ENCODE results near the gene WDCP. TPM values are rescaled to one million over a fixed set of nuclear protein-coding genes. Genes with fewer than 3 reads are reported as not detected.
"Not testable (repeated sequence)": the region's sequence is repeated elsewhere in the genome, so short reads cannot be mapped to it uniquely, and the experiment has no call there.

Gene WDCP
- total and polyA plus RNA-seq, 4 donors = 1.3 to 11.2 (median 5.9) TPM

DNA sequence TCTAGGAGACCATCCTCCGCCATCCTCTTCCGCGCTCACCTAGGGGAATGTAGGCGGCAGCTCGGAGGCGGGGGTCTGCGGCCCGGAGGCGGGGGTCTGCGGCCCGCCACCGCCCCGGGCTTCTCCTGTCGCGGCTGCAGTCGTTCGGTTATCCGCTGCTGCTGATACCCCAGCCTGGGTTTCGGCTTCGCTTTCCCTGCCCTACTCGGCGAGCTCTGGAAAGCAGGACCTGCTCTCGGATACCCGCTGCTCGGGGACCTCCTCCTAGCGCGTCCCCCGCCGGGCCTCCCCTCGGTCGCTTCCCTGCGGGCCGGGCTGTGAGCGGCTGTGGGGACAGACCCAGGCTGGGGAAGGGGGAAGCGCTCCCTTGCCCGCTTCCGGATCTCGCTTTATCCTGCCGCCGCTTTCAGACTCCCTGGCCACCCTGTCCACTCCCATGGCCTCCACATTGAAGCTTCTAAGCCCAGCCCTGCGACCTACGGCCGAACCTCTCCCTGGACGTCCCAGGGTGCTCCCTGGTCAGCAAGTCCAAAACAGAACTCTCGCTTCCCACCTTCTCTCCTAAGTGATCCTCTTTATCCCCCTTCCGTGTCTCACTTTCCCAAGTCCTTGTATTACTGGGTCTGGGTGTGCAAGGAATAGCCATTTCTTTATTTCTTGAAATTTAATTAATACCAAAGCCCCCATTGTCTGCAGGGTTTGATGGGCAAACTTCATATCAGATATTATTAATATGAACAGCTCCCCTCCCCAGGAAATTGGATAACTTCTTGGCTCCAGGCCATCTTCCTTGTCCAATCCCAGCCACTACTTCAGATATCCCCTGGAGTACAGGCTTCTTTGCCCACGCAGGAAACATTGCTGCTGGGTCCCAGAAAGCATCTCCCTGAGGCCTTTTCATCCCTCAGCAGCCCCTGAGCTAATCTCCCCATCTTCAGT is 3.1 kb upstream of the WDCP start:
- Histone ChIP-seq H3K4me1 (ENCODE audit: control insufficient read depth in 1 of 2, insufficient read depth in 2 of 2, low read length in 2 of 2) (no peaks in the 10 kb centered on the region), H3K9me3 (ENCODE audit: control insufficient read depth, low read length) (no peaks in the 10 kb centered on the region), H3K27ac (ENCODE audit: low read depth in 1 of 2, low read length in 2 of 2) (peak overlapping the region in 1 of 2 donors; percentile 69), H3K4me3 (ENCODE audit: low read length in 2 of 2) (peak overlapping the region; percentile 51 to 94), H3K36me3 (ENCODE audit: control insufficient read depth in 1 of 2, insufficient read depth in 2 of 2, low read length in 1 of 2) (no peaks in the 10 kb centered on the region), H3K27me3 (ENCODE audit: control insufficient read depth in 1 of 2, insufficient read depth in 2 of 2, low read length in 1 of 2) (no peaks in the 10 kb centered on the region)
- intact Hi-C loops (cut with DNase I) = loop anchor here in 1 of 2 donors (2.0 kb wide), 1 partner anchor 26 kb away; the partner anchor contains the start of gene SF3B6
- peak; percentile 33 for ATAC-seq (ENCODE audit: low FRiP score)
- 3% methylated on average over 35 to 47 of the region's 47 CpGs for WGBS, 2 donors
- peak; percentile 51 to 81 for DNase-seq

DNA sequence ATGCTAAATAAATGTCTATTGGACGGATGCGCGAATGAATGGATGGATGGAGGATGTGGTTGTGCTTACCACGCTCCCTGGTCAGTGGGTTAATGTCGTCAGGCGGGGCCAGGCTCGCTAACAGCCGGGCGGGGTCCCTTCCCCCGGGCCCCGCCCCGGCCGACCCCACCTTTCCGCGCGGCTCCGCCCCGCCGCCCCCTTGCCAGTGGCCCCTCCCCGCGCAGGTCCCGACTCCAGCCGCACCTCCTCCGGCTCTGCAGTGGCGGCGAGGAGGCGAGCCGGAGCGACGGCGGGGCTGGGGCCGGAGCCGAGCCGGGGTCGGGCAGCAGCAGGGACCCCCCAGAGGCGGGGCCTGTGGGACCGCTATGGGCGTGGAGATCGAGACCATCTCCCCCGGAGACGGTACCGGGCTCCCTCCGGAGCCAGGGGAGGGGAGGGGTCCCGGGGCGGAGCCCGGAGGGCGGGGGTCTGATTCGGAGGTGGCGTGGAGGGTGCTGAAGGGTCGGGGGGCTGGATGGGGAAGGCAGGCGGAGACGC is 2.4 kb upstream of the WDCP start, which contains the start of gene FKBP1B:
Gene FKBP1B, plus strand, starts transcription at position 257 of the 537 bp plus-strand sequence. Its CDS starts 109 bp downstream, at position 366.
- WGBS, 2 donors = 0 to 1% methylated on average over 45 to 52 of the region's 52 CpGs
- ATAC-seq (ENCODE audit: low FRiP score) (peak; percentile 42), DNase-seq (peak; percentile 73 to 87)

DNA sequence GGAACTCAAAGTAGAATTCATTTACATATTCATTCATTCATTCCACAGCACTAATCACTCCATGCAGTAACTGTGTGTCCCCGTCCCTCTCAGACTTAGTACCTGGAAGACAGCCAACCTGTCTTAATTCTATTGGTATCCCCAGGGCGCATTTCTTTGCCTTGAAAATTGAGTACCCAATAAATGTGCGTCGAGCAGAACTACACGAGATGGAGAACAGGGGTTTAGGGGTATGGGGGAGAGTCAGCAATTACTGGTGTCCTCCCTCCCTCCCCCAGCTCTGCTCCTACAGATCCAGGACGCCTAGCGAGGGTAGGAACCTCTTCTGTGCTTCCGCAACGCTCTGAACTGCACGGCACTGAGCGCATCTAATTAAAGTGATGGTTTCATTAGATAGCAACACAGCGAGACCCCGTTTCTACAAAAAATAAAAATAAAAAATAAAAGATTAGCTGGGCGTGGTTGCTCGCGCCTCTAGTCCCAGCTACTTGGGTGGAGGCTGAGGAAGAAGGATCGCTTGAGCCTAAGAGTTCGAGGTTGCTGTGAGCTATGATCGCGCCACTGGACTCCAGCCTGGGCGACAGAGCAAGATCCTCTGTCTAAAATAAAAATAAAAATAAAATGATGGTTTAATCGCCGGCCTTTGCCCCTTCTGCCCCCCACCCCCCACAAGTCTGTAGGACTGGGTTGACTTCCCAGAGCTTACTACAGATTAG is 1.7 kb upstream of the WDCP start:
- Histone ChIP-seq H3K4me3 (ENCODE audit: low read length in 2 of 2) (peak overlapping the region; percentile 51 to 94), H3K27ac (ENCODE audit: low read depth in 1 of 2, low read length in 2 of 2) (no peak overlapping the region), H3K36me3 (ENCODE audit: control insufficient read depth in 1 of 2, insufficient read depth in 2 of 2, low read length in 1 of 2) (no peaks in the 10 kb centered on the region), H3K27me3 (ENCODE audit: control insufficient read depth in 1 of 2, insufficient read depth in 2 of 2, low read length in 1 of 2) (no peaks in the 10 kb centered on the region), H3K9me3 (ENCODE audit: control insufficient read depth, low read length) (no peaks in the 10 kb centered on the region), H3K4me1 (ENCODE audit: control insufficient read depth in 1 of 2, insufficient read depth in 2 of 2, low read length in 2 of 2) (no peaks in the 10 kb centered on the region)
- 21 to 27% methylated on average over 23 of the region's 23 CpGs for WGBS, 2 donors
- DNase-seq (no peak), ATAC-seq (ENCODE audit: low FRiP score) (no peak)
- intact Hi-C loops (cut with DNase I) = loop anchor here (5.0 to 10.0 kb wide), 2 partner anchors 107 to 124 kb away; partner anchors contain the start of genes ATAD2B (in 2 of the 2) and UBXN2A (in 1 of the 2)

More for the DNA sequence above, 2.4 kb upstream of the WDCP start, which contains the start of gene FKBP1B:
- no peaks in the 10 kb centered on the region for H3K4me1 ChIP-seq (ENCODE audit: control insufficient read depth in 1 of 2, insufficient read depth in 2 of 2, low read length in 2 of 2)
- peak within 1 kb of the TSS; percentile 51 to 94 for H3K4me3 ChIP-seq (ENCODE audit: low read length in 2 of 2)
- no peaks in the 10 kb centered on the region for H3K27me3 ChIP-seq (ENCODE audit: control insufficient read depth in 1 of 2, insufficient read depth in 2 of 2, low read length in 1 of 2)
- H3K36me3 ChIP-seq (ENCODE audit: control insufficient read depth in 1 of 2, insufficient read depth in 2 of 2, low read length in 1 of 2) = no peaks in the 10 kb centered on the region
- H3K9me3 ChIP-seq (ENCODE audit: control insufficient read depth, low read length) = no peaks in the 10 kb centered on the region
- intact Hi-C loops (cut with DNase I) = loop anchor here (2.0 to 10.0 kb wide), 3 partner anchors 27 to 125 kb away; partner anchors contain the start of genes ATAD2B (in 2 of the 2), SF3B6 (in 1 of the 2) and UBXN2A (in 1 of the 2)
- peak within 1 kb of the TSS in 1 of 2 donors; percentile 69 for H3K27ac ChIP-seq (ENCODE audit: low read depth in 1 of 2, low read length in 2 of 2)

DNA sequence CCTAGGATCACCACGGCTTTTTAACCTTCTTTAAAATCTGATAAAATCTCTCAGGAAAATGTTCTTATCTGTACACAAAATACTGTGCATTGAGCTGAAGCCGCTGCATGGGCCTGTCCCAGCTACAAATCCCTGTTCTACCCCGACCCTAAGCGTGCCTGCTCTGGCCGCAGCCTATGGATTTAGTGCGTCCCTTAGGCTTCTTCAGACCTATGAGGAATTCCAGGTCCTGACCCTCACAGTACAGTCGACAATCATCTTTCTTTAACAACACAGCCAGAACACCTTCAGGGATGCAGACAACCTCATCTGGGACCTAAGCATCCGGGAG is 477 bp upstream of the WDCP start:
- Histone ChIP-seq H3K9me3 (ENCODE audit: control insufficient read depth, low read length) (no peaks in the 10 kb centered on the region), H3K4me3 (ENCODE audit: low read length in 2 of 2) (no peak overlapping the region), H3K27ac (ENCODE audit: low read depth in 1 of 2, low read length in 2 of 2) (no peak overlapping the region), H3K27me3 (ENCODE audit: control insufficient read depth in 1 of 2, insufficient read depth in 2 of 2, low read length in 1 of 2) (no peaks in the 10 kb centered on the region), H3K36me3 (ENCODE audit: control insufficient read depth in 1 of 2, insufficient read depth in 2 of 2, low read length in 1 of 2) (no peaks in the 10 kb centered on the region), H3K4me1 (ENCODE audit: control insufficient read depth in 1 of 2, insufficient read depth in 2 of 2, low read length in 2 of 2) (no peaks in the 10 kb centered on the region)
- DNase-seq (no peak), ATAC-seq (ENCODE audit: low FRiP score) (no peak)
- intact Hi-C loops (cut with DNase I) = loop anchor here (2.0 to 10.0 kb wide), 3 partner anchors 37 to 123 kb away; partner anchors contain the start of genes ATAD2B (in 2 of the 2), TP53I3 (in 1 of the 2) and UBXN2A (in 1 of the 2)
- whole genome bisulfite sequencing, 2 donors = 47 to 48% methylated on average over 8 of the region's 8 CpGs

DNA sequence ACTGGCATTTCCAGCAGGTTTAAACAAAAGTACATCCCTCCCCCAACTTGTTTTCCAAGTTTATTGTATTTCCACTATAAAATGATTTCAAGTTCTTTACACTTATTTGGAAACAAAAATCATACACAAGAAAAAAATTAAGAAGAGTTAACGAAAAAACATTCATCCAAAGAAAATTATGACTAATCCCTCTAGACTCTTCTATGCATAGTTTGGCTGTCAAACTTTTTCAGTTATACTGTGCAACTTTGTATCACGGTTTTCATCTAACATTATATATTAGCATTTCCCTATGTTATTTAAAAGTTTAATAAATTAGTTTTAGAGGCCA is 627 bp downstream of the WDCP start:
- no peak for DNase-seq
- Histone ChIP-seq H3K36me3 (ENCODE audit: control insufficient read depth in 1 of 2, insufficient read depth in 2 of 2, low read length in 1 of 2) (no peaks in the 10 kb centered on the region), H3K4me1 (ENCODE audit: control insufficient read depth in 1 of 2, insufficient read depth in 2 of 2, low read length in 2 of 2) (no peaks in the 10 kb centered on the region), H3K27me3 (ENCODE audit: control insufficient read depth in 1 of 2, insufficient read depth in 2 of 2, low read length in 1 of 2) (no peaks in the 10 kb centered on the region), H3K4me3 (ENCODE audit: low read length in 2 of 2) (peak overlapping the region; percentile 55 to 62), H3K27ac (ENCODE audit: low read depth in 1 of 2, low read length in 2 of 2) (no peak overlapping the region), H3K9me3 (ENCODE audit: control insufficient read depth, low read length) (no peaks in the 10 kb centered on the region)
- WGBS, 2 donors = 0 to 1% methylated on average over 2 of the region's 2 CpGs
- no peak for ATAC-seq (ENCODE audit: low FRiP score)
- intact Hi-C loops (cut with DNase I) = loop anchor here (2.0 to 10.0 kb wide), 3 partner anchors 38 to 122 kb away; partner anchors contain the start of genes ATAD2B (in 2 of the 2), TP53I3 (in 1 of the 2) and UBXN2A (in 1 of the 2)

DNA sequence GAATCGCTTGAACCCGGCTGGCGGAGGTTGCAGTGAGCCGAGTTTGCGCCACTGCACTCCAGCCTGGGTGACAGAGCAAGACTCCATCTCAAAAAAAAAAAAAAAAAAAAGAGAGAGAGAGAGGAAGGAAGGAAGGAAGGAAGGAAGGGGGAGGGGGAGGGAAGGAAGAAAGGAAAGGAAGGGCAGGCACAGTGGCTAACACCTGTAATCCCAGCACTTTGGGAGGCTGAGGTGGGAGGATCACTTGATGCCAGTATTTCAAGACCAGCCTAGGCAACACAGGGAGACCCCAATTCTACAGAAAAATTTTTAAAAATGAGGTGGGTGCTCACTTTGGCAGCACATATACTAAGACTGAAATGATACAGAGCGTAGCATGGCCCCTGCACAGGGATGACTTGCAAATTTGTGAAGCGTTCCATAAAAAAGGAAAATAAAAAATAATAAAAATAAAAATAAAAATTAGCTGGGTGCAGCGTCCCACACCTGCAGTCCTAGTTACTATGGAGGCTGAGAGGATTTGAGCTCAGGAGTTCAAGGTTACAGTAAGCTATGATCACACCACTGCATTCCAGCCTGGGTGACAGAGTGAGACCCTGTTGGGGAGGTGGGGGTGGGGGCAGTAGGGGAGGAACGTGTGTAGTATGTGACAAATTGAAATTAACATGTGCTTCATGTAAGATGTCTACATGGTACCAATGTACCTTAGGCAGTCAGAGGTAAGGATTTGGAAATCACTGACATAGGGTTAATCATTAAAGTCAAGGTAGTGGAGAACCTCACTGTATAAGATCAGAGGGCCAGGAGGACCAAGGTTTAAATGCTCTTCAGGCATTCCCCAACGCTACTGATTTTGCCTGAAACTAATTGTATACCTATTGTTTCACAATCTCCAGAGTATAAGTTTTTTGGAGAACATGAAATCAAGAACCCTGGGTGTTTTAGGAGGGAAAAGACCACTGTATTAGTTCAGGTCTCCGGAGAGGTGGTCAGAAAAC is 1.4 kb downstream of the WDCP start:
- 78% methylated on average over 11 of the region's 11 CpGs for WGBS, 2 donors
- ATAC-seq (ENCODE audit: low FRiP score) = no peak
- Histone ChIP-seq H3K4me3 (ENCODE audit: low read length in 2 of 2) (no peak overlapping the region), H3K4me1 (ENCODE audit: control insufficient read depth in 1 of 2, insufficient read depth in 2 of 2, low read length in 2 of 2) (no peaks in the 10 kb centered on the region), H3K9me3 (ENCODE audit: control insufficient read depth, low read length) (no peaks in the 10 kb centered on the region), H3K36me3 (ENCODE audit: control insufficient read depth in 1 of 2, insufficient read depth in 2 of 2, low read length in 1 of 2) (no peaks in the 10 kb centered on the region), H3K27ac (ENCODE audit: low read depth in 1 of 2, low read length in 2 of 2) (peak overlapping the region in 1 of 2 donors; percentile 25), H3K27me3 (ENCODE audit: control insufficient read depth in 1 of 2, insufficient read depth in 2 of 2, low read length in 1 of 2) (no peaks in the 10 kb centered on the region)
- intact Hi-C loops (cut with DNase I) = loop anchor here (2.0 to 10.0 kb wide), 3 partner anchors 39 to 121 kb away; partner anchors contain the start of genes ATAD2B (in 2 of the 2), TP53I3 (in 1 of the 2) and UBXN2A (in 1 of the 2)
- no peak for DNase-seq

DNA sequence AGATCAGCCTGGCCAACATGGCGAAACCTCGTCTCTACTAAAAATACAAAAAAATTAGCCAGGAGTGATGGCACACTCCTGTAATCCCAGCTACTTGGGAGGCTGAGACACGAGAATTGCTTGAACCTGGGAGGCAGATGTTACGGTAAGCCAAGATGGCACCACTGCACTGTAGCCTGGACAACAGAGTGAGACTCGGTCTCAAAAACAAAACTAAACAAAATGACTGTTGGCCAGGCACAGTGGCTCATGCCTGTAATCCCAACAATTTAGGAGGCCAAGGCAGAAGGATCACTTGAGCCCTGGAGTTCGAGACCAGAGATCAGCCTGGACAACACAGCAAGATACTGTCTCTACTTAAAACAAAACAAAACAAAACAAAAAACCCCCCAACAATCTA is 4.1 kb downstream of the WDCP start:
- H3K4me3 ChIP-seq (ENCODE audit: low read length in 2 of 2); H3K27me3 ChIP-seq (ENCODE audit: control insufficient read depth in 1 of 2, insufficient read depth in 2 of 2, low read length in 1 of 2); H3K9me3 ChIP-seq (ENCODE audit: control insufficient read depth, low read length); ATAC-seq (ENCODE audit: low FRiP score); H3K27ac ChIP-seq (ENCODE audit: low read depth in 1 of 2, low read length in 2 of 2); DNase-seq; H3K36me3 ChIP-seq (ENCODE audit: control insufficient read depth in 1 of 2, insufficient read depth in 2 of 2, low read length in 1 of 2); H3K4me1 ChIP-seq (ENCODE audit: control insufficient read depth in 1 of 2, insufficient read depth in 2 of 2, low read length in 2 of 2): not testable (repeated sequence)
- WGBS, 2 donors = 95% methylated on average over 6 of the region's 6 CpGs
- intact Hi-C loops (cut with DNase I) = loop anchor here (10.0 kb wide), 1 partner anchor 118 kb away; the partner anchor contains the start of gene ATAD2B (in 2 of the 2)
